GM19372 (cell line): ENCODE data around the gene SV2C.

Experiments
- ATAC-seq: cut with Tn5 transposase; IDR thresholded peaks from one replicate; pipeline ENCODE4 v1.9.1; 2021; ENCODE audit warnings: mild to moderate bottlenecking, low read depth, moderate library complexity; ENCODE audit not compliant: unreplicated experiment

The SV2C gene

GRCh38 chr5:76155536-76155935 lies 72.4 kb downstream of the SV2C start:
- no peak for ATAC-seq

DNA sequence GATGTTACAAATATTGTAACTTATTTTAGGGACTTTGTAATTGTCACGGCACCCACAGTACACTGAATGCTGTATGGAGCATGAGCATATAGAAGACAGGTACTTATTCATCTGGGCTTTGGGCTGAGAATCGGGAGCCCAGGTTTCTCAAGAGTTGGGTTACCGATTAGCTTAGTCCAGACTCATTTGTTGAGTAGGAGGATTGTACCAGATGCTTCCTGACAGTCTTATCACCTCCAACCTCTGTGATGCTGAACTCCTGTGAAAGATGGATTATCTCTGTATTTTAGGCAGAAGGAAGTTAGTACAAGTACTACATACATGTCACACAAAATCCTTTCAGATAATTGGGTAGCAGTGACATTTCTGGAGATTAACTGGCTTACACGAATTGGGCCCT lies 79.2 kb downstream of the SV2C start:
- no peak for ATAC-seq

- ATAC-seq, result no peak
Measured at GRCh38 chr5:76163111-76163628, 80.0 kb downstream of the SV2C start.

DNA sequence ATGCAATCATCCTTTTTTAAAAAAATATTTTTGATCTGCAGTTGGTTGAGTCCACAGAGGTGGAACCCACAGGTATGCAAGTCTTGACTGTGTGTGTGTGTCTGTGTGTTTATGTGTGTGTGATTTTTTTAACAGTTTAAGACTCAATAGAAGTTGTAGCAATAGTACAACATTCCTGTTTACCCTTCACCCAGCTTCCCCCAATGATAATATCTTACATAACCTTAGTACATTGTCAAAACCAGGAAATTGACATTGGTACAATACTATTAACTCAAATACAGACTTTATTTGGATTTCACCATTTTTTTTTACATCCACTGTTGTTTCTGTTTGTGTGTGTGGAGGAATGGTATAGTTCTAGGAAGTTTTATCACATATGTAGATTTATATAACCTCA lies 81.8 kb downstream of the SV2C start:
- no peak for ATAC-seq

- ATAC-seq, result no peak
Measured at GRCh38 chr5:76165711-76166374, 82.7 kb downstream of the SV2C start.

- no peak for ATAC-seq
Measured at GRCh38 chr5:76166886-76167576, 83.8 kb downstream of the SV2C start.

DNA sequence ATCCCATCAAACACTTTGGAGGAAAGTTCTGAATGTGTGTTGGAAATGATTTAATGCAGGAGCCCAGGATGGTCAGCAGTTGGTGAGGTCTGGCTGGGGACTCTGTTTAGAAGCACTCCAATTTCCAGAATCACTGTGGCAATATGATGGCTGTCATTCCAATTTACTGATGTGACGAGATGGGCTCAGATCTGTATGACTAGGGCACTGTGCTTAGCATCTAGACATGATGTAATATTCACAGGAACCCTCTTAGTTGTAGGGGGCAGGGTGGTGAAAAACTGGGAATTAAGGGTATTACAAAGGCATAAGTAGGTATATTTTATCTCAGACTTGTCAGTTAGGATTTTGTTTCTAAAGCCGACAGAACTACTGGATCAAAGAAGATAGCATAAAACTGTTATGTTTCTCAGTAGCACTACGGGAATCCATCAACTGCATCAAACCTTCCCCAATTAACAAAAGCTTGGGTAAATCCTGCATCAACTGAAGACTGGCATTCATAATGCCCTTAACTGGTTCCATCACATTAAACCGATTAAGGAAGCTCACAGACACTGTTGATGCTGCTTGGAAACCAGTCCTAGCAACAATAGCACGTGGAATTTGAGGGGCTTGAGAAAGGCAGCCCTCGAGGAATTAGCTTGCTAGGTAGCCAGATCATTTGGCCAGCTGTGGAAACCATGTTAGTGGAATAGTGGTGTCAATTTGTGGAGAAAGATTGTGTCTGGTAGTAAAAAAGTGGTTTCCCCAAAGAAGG lies 86.1 kb downstream of the SV2C start:
- no peak for ATAC-seq

GRCh38 chr5:76174101-76174500 lies 90.9 kb downstream of the SV2C start:
- ATAC-seq, result no peak

DNA sequence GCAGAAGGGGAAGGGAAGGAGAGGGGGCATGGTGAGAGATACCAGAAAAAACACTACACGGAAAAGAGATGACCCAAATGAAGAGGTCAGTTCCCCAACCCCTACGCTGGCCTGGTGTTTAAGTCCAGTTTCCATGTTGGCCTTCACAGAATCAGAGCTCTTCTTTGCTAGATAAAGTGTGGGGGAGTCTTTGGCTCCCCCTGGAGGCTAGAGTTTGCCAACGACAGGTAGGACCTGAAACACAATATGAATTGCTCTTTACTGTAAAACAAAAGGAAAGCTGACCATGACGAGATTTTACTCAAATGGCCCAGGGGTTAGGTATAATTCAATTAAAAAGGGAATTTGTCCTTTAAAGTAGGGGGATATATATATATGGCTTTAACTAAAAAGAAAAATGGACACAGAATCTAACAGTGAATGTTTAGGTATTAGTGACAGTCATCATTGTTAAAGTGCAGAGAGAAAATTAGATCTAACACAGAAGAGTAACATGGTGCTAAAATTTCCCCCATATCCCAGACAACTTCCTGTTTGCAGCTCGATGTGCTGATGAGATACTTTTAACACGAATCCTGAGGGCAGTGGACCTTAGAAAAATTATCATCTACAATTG lies 92.0 kb downstream of the SV2C start:
- peak; percentile 73 for ATAC-seq

- peak; percentile 69 for ATAC-seq
Measured at GRCh38 chr5:76175821-76176403, 92.7 kb downstream of the SV2C start.

- ATAC-seq, result no peak
Measured at GRCh38 chr5:76177978-76178377, 94.8 kb downstream of the SV2C start.

DNA sequence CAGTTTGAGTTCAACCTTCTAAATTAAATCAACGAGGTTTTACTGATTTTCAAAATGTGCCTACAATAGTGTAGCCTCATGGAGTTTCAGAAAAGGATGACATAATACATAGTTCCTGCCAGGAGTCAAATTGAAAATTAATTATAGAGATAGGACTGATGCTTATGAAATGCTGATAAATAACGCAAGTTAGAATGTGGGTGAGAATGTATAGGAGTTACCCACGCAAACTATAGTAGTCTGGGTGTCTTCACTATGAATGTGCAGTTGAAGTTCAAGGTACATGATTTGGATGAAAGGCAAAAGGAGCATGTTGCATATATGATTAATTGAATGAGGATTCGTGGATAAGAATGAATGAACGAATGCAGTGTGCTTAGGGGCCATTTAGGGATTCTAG lies 95.7 kb downstream of the SV2C start:
- ATAC-seq, result no peak

GRCh38 chr5:76180814-76181805 lies 97.9 kb downstream of the SV2C start:
- no peak for ATAC-seq

- ATAC-seq, result no peak
Measured at GRCh38 chr5:76187386-76187785, 104.2 kb downstream of the SV2C start.

- ATAC-seq, result no peak
Measured at GRCh38 chr5:76190356-76190755, 107.2 kb downstream of the SV2C start.

- ATAC-seq, result no peak
Measured at GRCh38 chr5:76192837-76193236, 109.7 kb downstream of the SV2C start.

DNA sequence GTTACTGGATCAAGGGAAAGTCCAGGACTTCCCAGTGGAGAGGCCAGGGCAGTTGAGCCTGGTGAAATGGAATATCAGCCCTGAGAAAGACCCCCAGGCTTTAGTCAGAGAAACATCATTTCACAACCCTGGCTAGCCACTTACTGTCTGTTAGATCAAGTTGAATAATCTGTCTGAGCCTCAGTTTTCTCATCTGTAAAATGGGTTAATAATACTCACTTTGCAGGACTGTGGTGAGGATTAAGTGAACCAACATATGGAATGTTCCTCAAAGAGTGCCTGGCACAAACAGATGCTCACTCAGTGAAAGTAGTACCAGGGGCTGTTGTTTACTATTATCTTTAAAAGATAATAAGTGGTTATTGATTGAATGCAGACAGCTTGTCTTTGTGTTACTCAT lies 110.5 kb downstream of the SV2C start:
- no peak for ATAC-seq

GRCh38 chr5:76194340-76194739 lies 111.2 kb downstream of the SV2C start:
- no peak for ATAC-seq

DNA sequence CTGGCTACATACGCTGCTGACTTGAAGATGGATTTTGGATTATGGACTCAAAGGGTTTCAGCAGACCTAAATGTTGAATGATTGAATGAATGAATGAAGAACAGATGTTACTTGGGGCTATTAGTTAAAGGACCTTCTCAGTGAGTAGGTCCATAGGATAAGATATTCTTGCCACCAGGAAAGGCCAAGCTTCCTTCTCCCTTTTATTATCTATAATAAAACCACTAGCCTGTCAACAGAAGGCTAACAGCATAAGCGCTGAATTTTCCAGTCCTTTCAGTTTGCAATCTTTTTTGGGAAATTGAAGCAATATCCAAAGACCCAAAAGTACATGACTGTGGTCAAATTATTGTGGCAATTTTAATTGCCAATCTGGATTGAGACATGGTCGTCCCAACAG lies 113.3 kb downstream of the SV2C start:
- ATAC-seq, result no peak
